Prostate gland (tissue), 2 donors: ENCODE results near the gene ADGRD1.

Experiments used
- CTCF ChIP-seq, 4 experiments: fragments of 200-600 bp in 2 of 4; fragments of 450-650 bp in 2 of 4; sonication (generic) in 2 of 4; IDR thresholded peaks; 1 replicate in 3 of 4; 2 replicates in 1 of 4; pipeline ENCODE4 v1.5.1; 2016 to 2019; ENCODE audit warnings: antibody characterized with exemption in 4 of 4, mild to moderate bottlenecking in 2 of 4, moderate library complexity in 2 of 4
- POLR2A ChIP-seq: fragments of 450-650 bp; IDR thresholded peaks from one replicate; pipeline ENCODE4 v1.6.1; 2016; ENCODE audit warnings: antibody characterized with exemption, mild to moderate bottlenecking

GRCh38 chr12:131054345-131055092, 100.8 kb downstream of the ADGRD1 start:
- TF ChIP-seq CTCF (IDR thresholded peaks at IDR 0.05) = no peak
- TF ChIP-seq POLR2A = no peak
